SK-N-MC (cell line): ENCODE data around the gene AKT1S1.

ENCODE experiments used
- EZH2 ChIP-seq: fragments of 200-600 bp; sonication (generic); IDR thresholded peaks from one replicate; pipeline ENCODE4 v1.6.1; 2017; ENCODE audit warnings: antibody characterized with exemption
- FOXP2 ChIP-seq: optimal IDR thresholded peaks from 2 replicates; pipeline ENCODE3; 2011; ENCODE audit warnings: mild to moderate bottlenecking, moderate library complexity; ENCODE audit not compliant: insufficient read depth; ENCODE audit errors: extremely low read length, control extremely low read depth
- POLR2AphosphoS5 ChIP-seq: IDR thresholded peaks from 2 replicates; pipeline ENCODE4 v1.6.1; 2012; ENCODE audit warnings: mild to moderate bottlenecking, low read depth, low read length, borderline replicate concordance

GRCh38 chr19:49879243-49879963, 2.2 kb upstream of the AKT1S1 start:
- TF ChIP-seq POLR2AphosphoS5 (no peak), EZH2 (no peak), FOXP2 (no peak)
